Measurements from ENCODE around the gene MGAM2. TPM values are rescaled to one million over a fixed set of nuclear protein-coding genes. Genes with fewer than 3 reads are reported as not detected.

Gene MGAM2
- not detected for total RNA-seq (2021; fragmentation: NEBNext Ultra II Directional; extraction: Animal tissue kit (Norgen Biotek cat#: 25700))
- long read RNA-seq = 0 reads

DNA sequence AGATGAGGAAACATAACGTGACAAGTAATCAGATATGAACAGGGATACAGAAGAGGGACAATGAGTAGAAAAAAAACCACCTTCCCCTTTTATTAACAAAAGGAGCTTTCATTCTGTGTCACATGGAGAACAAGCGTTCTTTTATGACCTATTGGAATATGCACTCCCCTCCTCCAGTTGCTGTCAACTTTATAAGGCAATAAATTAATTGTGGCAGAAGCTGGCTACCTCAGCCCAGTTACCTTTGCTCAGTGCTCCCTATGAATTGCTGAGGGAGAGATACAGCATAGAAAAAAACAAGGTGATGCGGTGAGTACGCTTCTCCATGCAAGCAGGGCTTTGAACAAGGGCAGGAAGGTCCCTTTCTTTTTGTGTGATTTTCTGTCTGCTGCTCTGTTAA is at the start of gene MGAM2:
Gene MGAM2, plus strand, starts transcription at position 220 of the 400 bp plus-strand sequence. CDS start 5,156 bp downstream, outside the sequence.
- Mint-ChIP-seq H3K27me3 (ENCODE audit: insufficient read depth) (no peaks in the 10 kb centered on the region), H3K27ac (no peak within 1 kb of the TSS), H3K4me1 (ENCODE audit: low read depth) (no peaks in the 10 kb centered on the region), H3K4me3 (no peak within 1 kb of the TSS), H3K36me3 (ENCODE audit: low read depth) (no peaks in the 10 kb centered on the region), H3K9me3 (peaks cover 40% of the 10 kb centered on the region)
- TF ChIP-seq CTCF (IDR thresholded peaks at IDR 0.05) = no peak
- DNase-seq = no peak

GRCh38 chr7:142063551-142064442 is 47.7 kb upstream of the MGAM2 start:
- DNase-seq = no peak
- no peak overlapping the region for H3K4me3 Mint-ChIP-seq
- H3K4me1 Mint-ChIP-seq (ENCODE audit: low read depth) = no peaks in the 10 kb centered on the region
- H3K36me3 Mint-ChIP-seq (ENCODE audit: low read depth) = no peaks in the 10 kb centered on the region
- H3K27ac Mint-ChIP-seq = no peak overlapping the region
- TF ChIP-seq CTCF (IDR thresholded peaks at IDR 0.05) = no peak
- no peaks in the 10 kb centered on the region; the same call in 1 of the 2 replicates for H3K27me3 Mint-ChIP-seq (ENCODE audit: insufficient read depth)
- peaks cover 65% of the 10 kb centered on the region for H3K9me3 Mint-ChIP-seq

- H3K27ac Mint-ChIP-seq = no peak overlapping the region
- H3K9me3 Mint-ChIP-seq = peaks cover 65% of the 10 kb centered on the region
- no peaks in the 10 kb centered on the region for H3K36me3 Mint-ChIP-seq (ENCODE audit: low read depth)
- H3K4me3 Mint-ChIP-seq = no peak overlapping the region
- no peaks in the 10 kb centered on the region for H3K4me1 Mint-ChIP-seq (ENCODE audit: low read depth)
- DNase-seq = no peak
- H3K27me3 Mint-ChIP-seq (ENCODE audit: insufficient read depth) = no peaks in the 10 kb centered on the region; the same call in 1 of the 2 replicates
- no peak for TF ChIP-seq CTCF (IDR thresholded peaks at IDR 0.05)
Measured at GRCh38 chr7:142066536-142066935, 45.0 kb upstream of the MGAM2 start.

DNA sequence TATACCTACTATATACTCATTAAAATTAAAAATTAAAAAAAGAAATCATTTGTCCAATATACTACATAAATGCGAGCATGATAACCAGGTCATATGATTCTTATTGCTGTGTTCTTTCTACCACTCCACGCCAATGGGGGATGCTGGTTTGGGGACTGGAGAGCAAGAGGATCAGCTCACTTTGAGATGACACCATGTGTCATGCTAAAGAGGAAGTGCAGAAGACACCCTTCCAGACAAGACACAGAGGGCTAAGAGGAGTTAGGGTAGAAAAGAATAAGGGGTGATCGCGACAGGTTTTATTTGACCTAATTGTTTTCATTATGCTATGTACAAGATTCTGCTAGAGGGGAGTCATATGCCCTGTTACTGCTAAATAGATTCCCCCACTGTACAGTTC is 33.8 kb upstream of the MGAM2 start:
- Mint-ChIP-seq H3K4me1 (ENCODE audit: low read depth) (no peaks in the 10 kb centered on the region), H3K27ac (no peak overlapping the region)

GRCh38 chr7:142083605-142084004 is 27.9 kb upstream of the MGAM2 start:
- no peak for DNase-seq
- no peak for TF ChIP-seq CTCF (IDR thresholded peaks at IDR 0.05)
- Mint-ChIP-seq H3K4me3 (no peak overlapping the region), H3K27me3 (ENCODE audit: insufficient read depth) (no peaks in the 10 kb centered on the region; the same call in 1 of the 2 replicates), H3K27ac (no peak overlapping the region), H3K4me1 (ENCODE audit: low read depth) (no peaks in the 10 kb centered on the region), H3K36me3 (ENCODE audit: low read depth) (peaks cover 5% of the 10 kb centered on the region; the same call in 1 of the 2 replicates), H3K9me3 (peaks cover 50% of the 10 kb centered on the region)

More for the DNA sequence above, 33.8 kb upstream of the MGAM2 start:
- Mint-ChIP-seq H3K9me3 (peaks cover 69% of the 10 kb centered on the region), H3K36me3 (ENCODE audit: low read depth) (peaks cover 5% of the 10 kb centered on the region; the same call in 1 of the 2 replicates), H3K27me3 (ENCODE audit: insufficient read depth) (no peaks in the 10 kb centered on the region), H3K4me3 (no peak overlapping the region)
- TF ChIP-seq CTCF (IDR thresholded peaks at IDR 0.05) = no peak
- no peak for DNase-seq
